H9 (cell line): ENCODE data around the gene IL3RA. TPM values are rescaled to one million over a fixed set of nuclear protein-coding genes. Genes with fewer than 3 reads are reported as not detected.

Source experiments
- DNase-seq: peaks from one replicate; pipeline ENCODE4 v3.0.0-alpha.2; 2017
- H2AFZ ChIP-seq: one replicate; pipeline ENCODE4 v1.6.1; 2013; ENCODE audit warnings: mild to moderate bottlenecking, low read length, control low read depth, moderate library complexity
- H2AK5ac ChIP-seq: 2 replicates; pipeline ENCODE4 v1.6.1; 2013; ENCODE audit warnings: low read length, control low read depth, mixed read lengths; ENCODE audit not compliant: insufficient read length
- H2BK120ac ChIP-seq: one replicate; pipeline ENCODE4 v1.6.1; 2013; ENCODE audit warnings: low read depth, mild to moderate bottlenecking, low read length, control low read depth, inconsistent platforms; ENCODE audit not compliant: poor library complexity, severe bottlenecking
- H2BK12ac ChIP-seq: 2 replicates; pipeline ENCODE4 v1.6.1; 2013; ENCODE audit warnings: low read length, control low read depth, mixed read lengths, low read depth; ENCODE audit not compliant: insufficient read length
- H2BK15ac ChIP-seq: 2 replicates; pipeline ENCODE4 v1.6.1; 2013; ENCODE audit warnings: low read depth, low read length, control low read depth
- H2BK20ac ChIP-seq: one replicate; pipeline ENCODE4 v1.6.1; 2013; ENCODE audit warnings: low read depth, mild to moderate bottlenecking, low read length, control low read depth, inconsistent platforms; ENCODE audit not compliant: poor library complexity, severe bottlenecking
- H2BK5ac ChIP-seq: 2 replicates; pipeline ENCODE4 v1.6.1; 2013; ENCODE audit warnings: low read length, control low read depth, mixed read lengths; ENCODE audit not compliant: insufficient read length
- H3K14ac ChIP-seq: 2 replicates; pipeline ENCODE4 v1.6.1; 2013; ENCODE audit warnings: low read length, control low read depth; ENCODE audit not compliant: insufficient read depth
- H3K18ac ChIP-seq: 2 replicates; pipeline ENCODE4 v1.6.1; 2013; ENCODE audit warnings: low read depth, mild to moderate bottlenecking, mixed read lengths, low read length, control low read depth; ENCODE audit not compliant: insufficient read length
- H3K23ac ChIP-seq: 2 replicates; pipeline ENCODE4 v1.6.1; 2013; ENCODE audit warnings: low read length, control low read depth, mixed read lengths, low read depth; ENCODE audit not compliant: insufficient read length
- H3K23me2 ChIP-seq: 2 replicates; pipeline ENCODE4 v1.6.1; 2013; ENCODE audit warnings: low read depth, mild to moderate bottlenecking, mixed read lengths, low read length, control low read depth; ENCODE audit not compliant: insufficient read length, poor library complexity, severe bottlenecking
- H3K27ac ChIP-seq: 2 replicates; pipeline ENCODE4 v1.5.1; 2013; ENCODE audit warnings: low read length, control low read depth, mixed read lengths, low read depth; ENCODE audit not compliant: insufficient read length
- H3K27me3 ChIP-seq: 2 replicates; pipeline ENCODE4 v1.6.1; 2013; ENCODE audit warnings: low read length, control low read depth, inconsistent platforms; ENCODE audit not compliant: insufficient read depth
- H3K4ac ChIP-seq: 2 replicates; pipeline ENCODE4 v1.6.1; 2013; ENCODE audit warnings: low read depth, mild to moderate bottlenecking, control low read depth, inconsistent platforms, low read length, moderate library complexity
- H3K4me1 ChIP-seq: 2 replicates; pipeline ENCODE4 v1.6.1; 2013; ENCODE audit warnings: low read length, control low read depth, inconsistent platforms; ENCODE audit not compliant: insufficient read depth
- H3K4me2 ChIP-seq: 2 replicates; pipeline ENCODE4 v1.6.1; 2013; ENCODE audit warnings: low read length, control low read depth, mixed read lengths; ENCODE audit not compliant: insufficient read length, insufficient read depth
- H3K56ac ChIP-seq: 2 replicates; pipeline ENCODE4 v1.6.1; 2013; ENCODE audit warnings: low read depth, mild to moderate bottlenecking, mixed read lengths, low read length, control low read depth; ENCODE audit not compliant: insufficient read length
- H3K79me1 ChIP-seq: 2 replicates; pipeline ENCODE4 v1.6.1; 2013; ENCODE audit warnings: low read depth, mild to moderate bottlenecking, moderate library complexity, low read length, control low read depth, inconsistent platforms; ENCODE audit not compliant: insufficient read depth, poor library complexity, severe bottlenecking
- H3K79me2 ChIP-seq: 2 replicates; pipeline ENCODE4 v1.6.1; 2013; ENCODE audit warnings: low read length, control low read depth, inconsistent platforms; ENCODE audit not compliant: insufficient read depth
- H3K9ac ChIP-seq: 2 replicates; pipeline ENCODE4 v1.6.1; 2013; ENCODE audit warnings: low read length, control low read depth, mixed read lengths; ENCODE audit not compliant: insufficient read length; ENCODE audit errors: extremely low read depth
- H3K9me3 ChIP-seq: one replicate; pipeline ENCODE4 v1.6.1; 2013; ENCODE audit warnings: low read depth, low read length, inconsistent platforms; ENCODE audit not compliant: control insufficient read depth
- H3T11ph ChIP-seq: one replicate; pipeline ENCODE4 v1.6.1; 2013; ENCODE audit warnings: mild to moderate bottlenecking, low read length, control low read depth, inconsistent platforms
- H4K20me1 ChIP-seq: one replicate; pipeline ENCODE4 v1.6.1; 2013; ENCODE audit not compliant: control insufficient read depth, insufficient read length, insufficient read depth
- H4K5ac ChIP-seq: 2 replicates; pipeline ENCODE4 v1.6.1; 2013; ENCODE audit warnings: low read depth, mild to moderate bottlenecking, mixed read lengths, low read length, control low read depth; ENCODE audit not compliant: insufficient read length
- H4K8ac ChIP-seq: replicated peaks from 2 replicates; pipeline ENCODE4 v1.6.1; 2013; ENCODE audit warnings: low read length, control low read depth, mixed read lengths, low read depth; ENCODE audit not compliant: insufficient read length
- H4K91ac ChIP-seq: 2 replicates; pipeline ENCODE4 v1.6.1; 2013; ENCODE audit warnings: low read depth, mild to moderate bottlenecking, moderate library complexity, mixed read lengths, low read length, control low read depth; ENCODE audit not compliant: insufficient read length
- H3K27ac Mint-ChIP-seq, 3 experiments: 2 replicates in 2 of 3; 3 replicates in 1 of 3; pipeline ENCODE4 v1.8.0; 2020 to 2021; ENCODE audit warnings: mixed read lengths in 3 of 3, mild to moderate bottlenecking in 1 of 3, moderate library complexity in 1 of 3
- H3K27me3 Mint-ChIP-seq: 2 replicates; pipeline ENCODE4 v1.8.0; 2021; ENCODE audit warnings: low read depth, mild to moderate bottlenecking, moderate library complexity, mixed read lengths
- H3K36me3 Mint-ChIP-seq, 3 experiments: 2 replicates in 2 of 3; 3 replicates in 1 of 3; pipeline ENCODE4 v1.8.0; 2020 to 2021; ENCODE audit warnings: low read depth in 3 of 3, mixed read lengths in 3 of 3; ENCODE audit not compliant: insufficient read depth in 1 of 3
- H3K4me1 Mint-ChIP-seq, 2 experiments: 2 replicates each; pipeline ENCODE4 v1.8.0; 2020; ENCODE audit warnings: mixed read lengths in 2 of 2
- H3K4me3 Mint-ChIP-seq, 2 experiments: 2 replicates in 1 of 2; 3 replicates in 1 of 2; pipeline ENCODE4 v1.8.0; 2020 to 2021; ENCODE audit warnings: mild to moderate bottlenecking in 2 of 2, mixed read lengths in 2 of 2, moderate library complexity in 1 of 2
- H3K9me3 Mint-ChIP-seq, 2 experiments: 2 replicates in 1 of 2; 3 replicates in 1 of 2; pipeline ENCODE4 v1.8.0; 2020; ENCODE audit warnings: mild to moderate bottlenecking in 2 of 2, mixed read lengths in 2 of 2, moderate library complexity in 1 of 2
- CTCF ChIP-seq: fragments of 200-600 bp; sonication (generic); conservative IDR thresholded peaks from 3 replicates; pipeline ENCODE4 v1.8.0; 2021; ENCODE audit warnings: antibody characterized with exemption, mild to moderate bottlenecking
- WGBS: extraction: QIAGEN DNeasy Blood & Tissue Kit; methylation state at CpG from one replicate; pipeline ENCODE4 v1.1.7; 2013; ENCODE audit warnings: missing lambda C conversion rate, low lambda C conversion rate, mixed read lengths; ENCODE audit not compliant: insufficient read length; ENCODE audit errors: extremely low coverage; 5-methylcytosine and 5-hydroxymethylcytosine counted together
- total RNA-seq: library from RNA; stranded (reverse); gene quantifications from 2 replicates; pipeline ENCODE4 v1.2.1, GENCODE V29; 2021

Gene IL3RA
- total RNA-seq, 1 experiment from 2014 or later = 0.24 TPM

GRCh38 chrX:1388651-1389050, 52.1 kb downstream of the IL3RA start:
- Histone ChIP-seq H3K27me3 (no peaks in the 10 kb centered on the region), H3K23ac (no peak overlapping the region), H2BK12ac (no peak overlapping the region), H2BK20ac (no peak overlapping the region), H3K56ac (no peak overlapping the region), H2BK15ac (no peak overlapping the region), H2AFZ (no peak overlapping the region), H3K4ac (no peak overlapping the region), H3K4me1 (no peaks in the 10 kb centered on the region), H2BK5ac (no peak overlapping the region), H4K91ac (no peak overlapping the region), H3K14ac (no peak overlapping the region), H2AK5ac (no peak overlapping the region), H3K4me2 (no peak overlapping the region), H3K18ac (no peak overlapping the region), H3K9ac (no peak overlapping the region), H3K23me2 (peaks cover 8% of the 10 kb centered on the region), H3K79me2 (peaks cover 29% of the 10 kb centered on the region; the same call in 1 of the 2 replicates), H4K8ac (no peak overlapping the region), H3K27ac (no peak overlapping the region), H2BK120ac (no peak overlapping the region), H3T11ph (no peak overlapping the region), H4K5ac (no peak overlapping the region), H3K9me3 (no peaks in the 10 kb centered on the region), H4K20me1 (no peaks in the 10 kb centered on the region), H3K79me1 (peaks cover 15% of the 10 kb centered on the region)
- Mint-ChIP-seq H3K36me3 (peaks cover 60 to 76% (median 75%) of the 10 kb centered on the region in 3 experiments), H3K9me3 (peaks cover 3 to 4% of the 10 kb centered on the region in 2 experiments; a peak in 3 of 5 replicates), H3K4me1 (peaks cover 3 to 33% of the 10 kb centered on the region in 2 experiments), H3K27me3 (no peaks in the 10 kb centered on the region; the same call in none of the 2 replicates), H3K27ac (0 out of 7 replicates have a peak overlapping the region, but pooled peaks of 2 of the 3 experiments have one; percentile 49 to 65), H3K4me3 (peak overlapping the region; percentile 92 to 95)
- no CpG with 5 or more reads among the region's 4 CpGs for WGBS
- TF ChIP-seq CTCF = no peak
- DNase-seq = no peak
